IPS-15b (cell line): Measurements from ENCODE around the gene BCL3.
"Not testable (repeated sequence)": the region's sequence is repeated elsewhere in the genome, so short reads cannot be mapped to it uniquely, and the experiment has no call there.

Experiments
- H3K27me3 ChIP-seq: one replicate; pipeline ENCODE4 v1.6.1; 2013; ENCODE audit warnings: low read length; ENCODE audit not compliant: control insufficient read depth, insufficient read depth
- H3K36me3 ChIP-seq: one replicate; pipeline ENCODE4 v1.6.1; 2013; ENCODE audit warnings: low read length; ENCODE audit not compliant: control insufficient read depth, insufficient read depth
- H3K4me1 ChIP-seq: one replicate; pipeline ENCODE4 v1.6.1; 2013; ENCODE audit warnings: mild to moderate bottlenecking, low read length; ENCODE audit not compliant: control insufficient read depth, insufficient read depth
- H3K4me3 ChIP-seq: one replicate; pipeline ENCODE4 v1.5.1; 2013; ENCODE audit warnings: low read depth, low read length
- H3K9ac ChIP-seq: one replicate; pipeline ENCODE4 v1.6.1; 2013; ENCODE audit warnings: low read depth, mild to moderate bottlenecking, low read length
- H3K9me3 ChIP-seq: one replicate; pipeline ENCODE4 v1.6.1; 2013; ENCODE audit warnings: mild to moderate bottlenecking, low read length; ENCODE audit not compliant: control insufficient read depth, insufficient read depth

BCL3 gene

DNA sequence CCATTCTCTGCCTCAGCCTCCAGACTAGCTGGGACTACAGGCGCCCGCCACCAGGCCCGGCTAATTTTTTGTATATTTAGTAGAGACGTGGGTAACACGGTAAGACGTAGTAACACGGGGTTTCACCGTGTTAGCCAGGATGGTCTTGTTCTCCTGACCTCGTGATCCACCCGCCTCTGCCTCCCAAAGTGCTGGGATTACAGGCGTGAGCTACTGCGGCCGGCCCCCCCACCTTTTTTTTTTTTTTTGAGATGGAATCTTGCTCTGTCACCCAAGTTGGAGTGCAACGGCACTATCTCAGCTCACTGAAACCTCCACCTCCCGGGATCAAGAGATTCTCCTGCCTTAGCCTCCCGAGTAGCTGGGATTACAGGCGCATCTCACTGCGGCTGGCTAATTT is 23.6 kb downstream of the BCL3 start:
- H3K27me3 ChIP-seq, H3K4me1 ChIP-seq, H3K9me3 ChIP-seq, H3K9ac ChIP-seq, H3K36me3 ChIP-seq, H3K4me3 ChIP-seq: not testable (repeated sequence)

GRCh38 chr19:44772959-44773358 is 24.5 kb downstream of the BCL3 start:
- Histone ChIP-seq H3K9me3 (no peaks in the 10 kb centered on the region), H3K4me3 (no peak overlapping the region), H3K4me1 (peaks cover 3% of the 10 kb centered on the region), H3K27me3 (peaks cover 4% of the 10 kb centered on the region), H3K9ac (no peak overlapping the region), H3K36me3 (no peaks in the 10 kb centered on the region)

- peaks cover 3% of the 10 kb centered on the region for H3K4me1 ChIP-seq
- H3K36me3 ChIP-seq: peaks cover 3% of the 10 kb centered on the region
- H3K27me3 ChIP-seq: peaks cover 4% of the 10 kb centered on the region
- no peaks in the 10 kb centered on the region for H3K9me3 ChIP-seq
- no peak overlapping the region for H3K9ac ChIP-seq
- H3K4me3 ChIP-seq: no peak overlapping the region
These were observed 27.2 kb downstream of the BCL3 start for GRCh38 chr19:44775676-44776240.

DNA sequence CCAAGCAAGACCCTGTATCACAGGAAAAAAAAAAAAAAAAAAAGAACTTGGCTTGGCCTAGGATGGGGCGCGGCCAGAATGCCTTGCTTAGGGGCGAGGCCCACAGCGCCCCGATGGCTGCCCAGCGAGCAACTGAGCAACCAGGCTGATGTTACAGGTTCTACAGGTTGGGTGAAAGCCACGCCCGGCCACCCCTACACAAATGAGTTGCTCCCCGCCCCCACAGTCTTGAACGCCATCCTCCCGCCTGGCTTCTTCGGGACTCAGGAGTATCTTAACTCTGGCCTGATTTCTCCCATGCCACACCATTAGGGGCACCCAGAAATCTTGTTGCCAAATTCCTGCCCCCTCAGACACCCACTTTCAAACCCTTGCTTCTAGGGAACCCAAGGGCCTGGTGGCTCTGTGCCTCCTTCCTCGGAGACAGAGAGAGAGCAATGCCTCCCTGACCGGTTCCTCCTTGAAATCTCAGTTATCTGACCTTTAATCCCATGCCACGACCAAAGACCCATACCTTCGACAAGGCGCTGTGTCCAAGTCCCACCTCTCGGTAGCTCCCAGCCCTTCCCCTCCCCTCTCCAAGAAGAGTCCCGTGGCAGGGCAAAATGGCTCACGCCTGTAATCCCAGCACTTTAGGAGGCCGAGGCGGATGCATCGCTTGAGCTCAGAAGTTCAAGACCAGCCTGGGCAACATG is 28.0 kb downstream of the BCL3 start:
- Histone ChIP-seq H3K9ac (peak overlapping the region; percentile 16), H3K36me3 (peaks cover 6% of the 10 kb centered on the region), H3K4me3 (no peak overlapping the region), H3K4me1 (peaks cover 3% of the 10 kb centered on the region), H3K27me3 (peaks cover 4% of the 10 kb centered on the region), H3K9me3 (no peaks in the 10 kb centered on the region)

DNA sequence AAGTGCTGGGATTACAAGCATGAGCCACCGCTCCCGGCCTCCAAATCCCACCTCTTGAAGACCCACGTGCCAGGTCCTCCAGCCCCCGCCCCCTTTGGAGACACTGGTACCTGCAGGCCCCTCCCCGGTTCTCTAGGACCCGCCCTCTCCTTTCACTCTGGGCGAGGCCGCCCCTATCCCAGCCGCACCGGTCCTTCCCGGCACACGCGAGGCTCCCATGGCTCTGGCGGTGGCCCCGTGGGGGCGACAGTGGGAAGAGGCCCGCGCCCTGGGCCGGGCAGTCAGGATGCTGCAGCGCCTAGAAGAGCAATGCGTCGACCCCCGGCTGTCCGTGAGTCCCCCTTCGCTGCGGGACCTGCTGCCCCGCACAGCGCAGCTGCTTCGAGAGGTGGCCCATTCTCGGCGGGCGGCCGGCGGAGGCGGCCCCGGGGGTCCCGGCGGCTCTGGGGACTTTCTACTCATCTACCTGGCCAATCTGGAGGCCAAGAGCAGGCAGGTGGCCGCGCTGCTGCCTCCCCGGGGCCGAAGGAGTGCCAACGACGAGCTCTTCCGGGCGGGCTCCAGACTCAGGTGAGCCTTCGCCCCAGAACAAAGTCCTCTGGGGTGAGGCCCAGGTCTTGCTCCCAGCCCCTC is 29.3 kb downstream of the BCL3 start, which contains the start of gene CBLC:
TSS of gene CBLC (plus strand) at position 176 of the 633 bp plus-strand sequence. CDS start at position 218, 42 bp downstream.
- Histone ChIP-seq H3K4me3 (peak within 1 kb of the TSS; percentile 74), H3K9ac (peak within 1 kb of the TSS; percentile 65), H3K27me3 (peaks cover 4% of the 10 kb centered on the region), H3K4me1 (peaks cover 3% of the 10 kb centered on the region), H3K9me3 (no peaks in the 10 kb centered on the region), H3K36me3 (peaks cover 8% of the 10 kb centered on the region)

GRCh38 chr19:44779150-44779549 is 30.6 kb downstream of the BCL3 start:
- Histone ChIP-seq H3K9ac (no peak overlapping the region), H3K27me3 (peaks cover under 1% of the 10 kb centered on the region), H3K36me3 (peaks cover 8% of the 10 kb centered on the region), H3K4me3 (peak overlapping the region; percentile 18), H3K4me1 (peaks cover 3% of the 10 kb centered on the region), H3K9me3 (no peaks in the 10 kb centered on the region)

GRCh38 chr19:44781694-44782093 is 33.2 kb downstream of the BCL3 start:
- H3K9ac ChIP-seq, H3K27me3 ChIP-seq, H3K4me3 ChIP-seq, H3K36me3 ChIP-seq, H3K9me3 ChIP-seq, H3K4me1 ChIP-seq: not testable (repeated sequence)

DNA sequence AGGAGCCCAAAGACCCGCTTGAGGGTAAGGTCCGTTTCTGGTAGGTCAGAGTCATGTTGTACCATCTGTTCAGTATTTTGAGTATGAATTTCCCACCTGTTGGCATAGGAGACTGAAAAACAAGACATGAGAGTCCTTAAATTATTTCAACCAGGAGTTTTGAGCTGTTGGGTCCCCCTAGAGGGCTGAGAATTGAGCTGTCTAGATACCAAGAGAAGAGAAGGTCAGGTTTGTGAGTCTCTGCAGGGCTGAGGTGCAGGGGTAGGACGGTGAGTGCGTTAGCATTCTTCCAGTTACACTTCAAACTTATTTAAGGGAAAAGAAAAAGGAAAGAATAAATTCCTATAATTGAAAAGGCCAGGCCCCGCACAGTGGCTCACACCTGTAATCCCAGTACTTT is 34.2 kb downstream of the BCL3 start:
- Histone ChIP-seq H3K36me3 (peaks cover 8% of the 10 kb centered on the region), H3K4me3 (no peak overlapping the region), H3K27me3 (no peaks in the 10 kb centered on the region), H3K9ac (no peak overlapping the region), H3K4me1 (no peaks in the 10 kb centered on the region), H3K9me3 (no peaks in the 10 kb centered on the region)

GRCh38 chr19:44783545-44783944 is 35.0 kb downstream of the BCL3 start:
- Histone ChIP-seq H3K4me3 (no peak overlapping the region), H3K9me3 (no peaks in the 10 kb centered on the region), H3K36me3 (peaks cover 11% of the 10 kb centered on the region), H3K27me3 (no peaks in the 10 kb centered on the region), H3K4me1 (no peaks in the 10 kb centered on the region), H3K9ac (no peak overlapping the region)

DNA sequence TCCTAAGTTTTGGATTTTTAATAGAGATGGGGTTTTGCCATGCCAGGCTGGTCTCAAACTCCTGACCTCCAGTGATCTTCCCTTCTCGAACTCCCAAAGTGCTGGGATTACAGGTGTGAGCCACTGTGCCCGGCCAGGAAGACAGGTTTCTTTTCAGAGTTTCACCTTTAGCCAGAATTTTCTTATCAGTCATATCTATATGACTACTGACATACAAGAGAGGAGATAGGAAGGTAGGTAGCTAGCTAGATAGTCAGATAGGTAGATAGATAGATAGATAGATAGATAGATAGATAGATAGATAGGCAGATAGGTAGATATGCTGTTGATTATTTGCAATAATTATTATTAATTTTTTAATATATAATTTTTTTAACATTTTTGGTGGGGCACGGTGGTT is 36.8 kb downstream of the BCL3 start:
- H3K4me1 ChIP-seq: no peaks in the 10 kb centered on the region
- H3K9me3 ChIP-seq: no peaks in the 10 kb centered on the region
- H3K36me3 ChIP-seq: peaks cover 18% of the 10 kb centered on the region
- no peak overlapping the region for H3K9ac ChIP-seq
- H3K27me3 ChIP-seq: no peaks in the 10 kb centered on the region
- H3K4me3 ChIP-seq: no peak overlapping the region

GRCh38 chr19:44785993-44786392 is 37.5 kb downstream of the BCL3 start:
- Histone ChIP-seq H3K9me3 (no peaks in the 10 kb centered on the region), H3K4me3 (no peak overlapping the region), H3K36me3 (peaks cover 15% of the 10 kb centered on the region), H3K9ac (no peak overlapping the region), H3K4me1 (no peaks in the 10 kb centered on the region), H3K27me3 (no peaks in the 10 kb centered on the region)

GRCh38 chr19:44788971-44789370 is 40.5 kb downstream of the BCL3 start:
- Histone ChIP-seq H3K9me3 (no peaks in the 10 kb centered on the region), H3K36me3 (peaks cover 22% of the 10 kb centered on the region), H3K9ac (no peak overlapping the region), H3K27me3 (no peaks in the 10 kb centered on the region), H3K4me3 (no peak overlapping the region), H3K4me1 (no peaks in the 10 kb centered on the region)
